Uterus (tissue), 2 donors: ENCODE data around the gene ELK4.

ENCODE experiments used
- CTCF ChIP-seq, 4 experiments: fragments of 200-600 bp in 2 of 4; fragments of 450-650 bp in 2 of 4; sonication (generic) in 2 of 4; IDR thresholded peaks; one replicate each; pipeline ENCODE4 v1.5.1; 2016 to 2019; ENCODE audit warnings: antibody characterized with exemption in 4 of 4, mild to moderate bottlenecking in 2 of 4, moderate library complexity in 1 of 4
- POLR2A ChIP-seq, 2 donors: fragments of 450-650 bp; IDR thresholded peaks; one replicate each; pipeline ENCODE4 v1.6.1; 2016; ENCODE audit warnings: antibody characterized with exemption in 2 of 2, mild to moderate bottlenecking in 1 of 2, moderate library complexity in 1 of 2

- no peak for TF ChIP-seq CTCF (IDR thresholded peaks at IDR 0.05)
- TF ChIP-seq POLR2A (IDR thresholded peaks at IDR 0.05) = no peak
These were observed 11.0 kb upstream of the ELK4 start for GRCh38 chr1:205642679-205643307.
